GM15510 (cell line): ENCODE results near the gene NKIRAS2.

Source experiments
- POLR2A ChIP-seq: IDR thresholded peaks from 3 replicates; pipeline ENCODE4 v1.6.1; 2011; ENCODE audit warnings: borderline replicate concordance; ENCODE audit not compliant: insufficient read length; ENCODE audit errors: extremely low read depth

Gene NKIRAS2

GRCh38 chr17:42055027-42055426, 35.1 kb downstream of the NKIRAS2 start:
- TF ChIP-seq POLR2A: no peak

- no peak for TF ChIP-seq POLR2A
Observed at GRCh38 chr17:42055496-42055895, 35.6 kb downstream of the NKIRAS2 start.

- no peak for TF ChIP-seq POLR2A
Observed at GRCh38 chr17:42056635-42057034, 36.7 kb downstream of the NKIRAS2 start.

GRCh38 chr17:42058063-42058462, 38.2 kb downstream of the NKIRAS2 start:
- TF ChIP-seq POLR2A: no peak

- TF ChIP-seq POLR2A: no peak
Observed at GRCh38 chr17:42059815-42060214, 39.9 kb downstream of the NKIRAS2 start.

GRCh38 chr17:42060231-42060630, 40.3 kb downstream of the NKIRAS2 start:
- TF ChIP-seq POLR2A: no peak

- TF ChIP-seq POLR2A: no peak
Observed at GRCh38 chr17:42061646-42062487, 42.0 kb downstream of the NKIRAS2 start.

- TF ChIP-seq POLR2A: no peak
Observed at GRCh38 chr17:42062681-42063080, 42.8 kb downstream of the NKIRAS2 start.

- TF ChIP-seq POLR2A: no peak
Observed at GRCh38 chr17:42065201-42065600, 45.3 kb downstream of the NKIRAS2 start.

- TF ChIP-seq POLR2A: no peak
Observed at GRCh38 chr17:42067371-42068091, 47.6 kb downstream of the NKIRAS2 start.

- no peak for TF ChIP-seq POLR2A
Observed at GRCh38 chr17:42068979-42069378, 49.1 kb downstream of the NKIRAS2 start.

GRCh38 chr17:42071810-42072209, 51.9 kb downstream of the NKIRAS2 start:
- TF ChIP-seq POLR2A: no peak

GRCh38 chr17:42072323-42073187, 52.7 kb downstream of the NKIRAS2 start:
- TF ChIP-seq POLR2A: no peak
